ENCODE data around the gene MACROD2.
A peak's percentile ranks its signal among the peaks of the same experiment; 100 is the strongest.

Gene MACROD2

DNA sequence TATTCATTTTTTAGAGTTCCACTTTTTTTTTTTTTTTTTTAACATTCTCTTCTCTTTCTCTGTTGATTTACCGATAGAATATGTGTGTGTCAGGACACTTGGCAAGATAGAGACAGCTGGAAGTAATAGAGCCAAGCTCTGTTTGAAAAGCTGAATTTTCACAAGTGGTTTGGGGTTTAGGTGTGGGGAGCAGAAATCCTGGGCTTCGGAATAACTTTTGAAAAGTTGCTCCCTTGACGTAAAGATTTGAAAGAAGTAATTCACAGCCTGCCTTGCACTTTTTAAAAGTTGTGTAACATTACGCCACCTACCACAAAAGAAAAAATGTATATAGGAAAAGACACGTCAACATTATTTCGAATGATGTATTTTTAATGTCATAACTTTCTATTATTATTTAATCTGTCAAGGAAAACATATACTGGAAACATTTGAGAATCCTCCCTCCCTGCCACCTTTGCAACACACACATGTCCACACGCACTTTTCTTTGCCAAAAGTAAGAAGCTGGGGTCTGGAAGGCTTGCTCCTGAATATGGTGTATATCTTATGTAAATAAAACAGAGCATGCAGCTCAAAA is 1660.1 kb downstream of the MACROD2 start:
- no peak for DNase-seq

DNA sequence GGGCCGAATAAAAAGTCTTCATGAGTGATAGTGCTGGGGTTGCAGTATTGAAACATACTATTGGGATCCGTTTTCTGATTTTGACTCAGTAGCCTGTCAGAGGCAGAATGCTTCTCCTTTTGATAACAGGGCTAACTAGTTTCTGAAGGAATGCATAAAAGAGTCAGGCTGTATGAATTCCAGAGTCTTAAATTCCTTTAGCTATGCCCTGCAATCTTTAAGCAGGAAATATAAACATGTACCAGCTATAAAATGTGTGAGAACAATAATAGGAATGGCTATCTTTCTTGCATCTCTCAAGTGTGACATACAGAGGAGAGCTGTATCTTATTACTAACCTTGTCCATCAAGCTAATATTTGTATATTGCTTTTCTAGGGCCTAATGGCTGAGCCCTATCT is 1660.8 kb downstream of the MACROD2 start:
- DNase-seq, result no peak

DNA sequence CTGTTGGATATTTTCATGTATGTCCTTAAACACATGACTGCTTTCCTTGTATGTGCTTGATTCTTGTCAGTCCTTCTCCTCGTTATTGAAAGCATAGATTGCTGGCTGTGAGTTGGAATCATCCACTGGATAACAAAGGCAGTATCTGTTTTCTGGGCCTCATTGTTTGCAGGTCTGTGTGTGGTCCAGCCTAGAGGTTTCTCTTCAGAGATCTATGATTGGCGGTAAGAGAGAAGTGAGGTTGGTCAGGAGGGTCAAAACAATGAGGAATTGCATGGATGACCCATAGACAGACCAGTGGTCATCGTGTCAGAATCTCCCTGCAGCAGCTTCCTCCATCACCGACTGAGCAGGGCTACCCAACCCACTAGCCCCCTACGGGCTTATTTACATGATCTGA is 1663.0 kb downstream of the MACROD2 start:
- DNase-seq, result no peak

DNA sequence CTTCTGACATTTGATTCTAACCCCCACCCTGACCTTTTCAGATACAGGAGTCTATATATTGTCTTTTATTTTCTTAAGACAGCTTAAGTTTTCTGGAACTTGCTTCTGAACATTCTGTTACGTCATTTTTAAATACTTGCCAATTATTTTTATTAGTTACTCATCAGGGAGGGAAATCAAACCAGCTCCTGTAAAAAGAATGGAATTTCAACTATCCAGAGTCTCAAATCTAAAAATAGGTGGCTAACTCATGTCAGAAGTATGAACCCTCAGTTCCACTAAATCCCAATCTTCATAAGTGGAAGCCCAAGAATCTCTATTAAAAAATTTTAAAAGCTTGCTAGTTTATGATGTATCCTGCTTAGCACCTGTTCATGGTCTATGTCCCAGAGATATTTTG is 1677.9 kb downstream of the MACROD2 start:
- DNase-seq, result no peak

DNA sequence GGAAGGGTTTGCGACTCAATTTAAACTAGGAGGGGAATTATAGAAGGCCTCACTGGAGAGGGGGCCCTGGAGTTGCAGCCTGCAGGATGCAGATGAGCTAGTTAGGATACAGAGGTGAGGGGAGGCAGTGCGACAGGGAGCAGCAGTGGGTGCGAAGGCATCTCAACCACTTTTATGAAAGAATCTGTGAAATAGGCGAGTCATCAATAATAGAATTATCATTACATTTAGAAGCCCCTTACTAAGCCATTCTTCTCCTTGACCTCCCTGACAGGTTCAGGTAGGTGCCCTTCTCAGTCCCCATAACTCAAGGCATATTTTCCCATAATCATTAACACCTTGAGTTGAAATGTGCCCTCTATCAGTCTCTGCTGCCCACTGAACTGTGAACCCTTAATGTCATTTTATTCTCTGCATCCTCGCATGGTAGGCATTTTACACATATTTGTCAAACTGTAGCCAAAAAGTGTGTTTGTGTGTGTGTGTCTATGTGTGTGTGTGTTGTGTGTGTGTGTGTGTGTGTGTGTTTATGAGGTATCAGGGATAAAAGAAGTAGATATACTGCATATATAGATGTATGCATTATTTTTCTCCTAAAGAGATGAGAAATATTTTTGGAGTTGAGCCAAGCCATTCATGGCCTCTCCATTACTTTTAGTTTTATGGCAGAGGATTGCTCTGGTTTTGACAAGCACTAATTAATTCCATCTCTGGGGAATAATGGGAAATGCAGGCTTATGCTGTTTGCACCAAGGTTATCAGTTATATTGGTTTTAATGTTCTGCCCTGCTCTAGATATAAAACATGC is 1679.1 kb downstream of the MACROD2 start:
- DNase-seq, result no peak

DNA sequence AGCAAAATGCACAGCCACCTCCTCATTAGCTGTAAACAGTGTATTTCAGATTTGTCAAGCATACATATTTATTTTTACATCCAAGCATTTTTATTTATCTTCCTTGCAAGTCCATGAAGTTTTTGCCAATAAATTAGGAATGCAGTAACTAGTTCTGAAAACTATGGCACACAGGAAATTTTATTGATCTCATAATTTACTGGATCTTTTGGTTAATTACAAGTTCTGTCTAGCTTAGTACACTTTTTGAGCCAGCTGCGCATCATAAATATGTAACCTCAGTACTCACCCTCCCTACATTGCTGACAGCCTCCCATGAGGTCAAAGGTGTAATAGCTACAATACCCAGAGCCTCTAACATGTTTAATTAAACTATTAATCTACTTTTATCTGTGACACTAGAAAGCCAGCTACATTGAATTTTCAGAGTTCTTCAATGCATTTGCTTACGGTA is 1679.8 kb downstream of the MACROD2 start:
- DNase-seq, result no peak

DNA sequence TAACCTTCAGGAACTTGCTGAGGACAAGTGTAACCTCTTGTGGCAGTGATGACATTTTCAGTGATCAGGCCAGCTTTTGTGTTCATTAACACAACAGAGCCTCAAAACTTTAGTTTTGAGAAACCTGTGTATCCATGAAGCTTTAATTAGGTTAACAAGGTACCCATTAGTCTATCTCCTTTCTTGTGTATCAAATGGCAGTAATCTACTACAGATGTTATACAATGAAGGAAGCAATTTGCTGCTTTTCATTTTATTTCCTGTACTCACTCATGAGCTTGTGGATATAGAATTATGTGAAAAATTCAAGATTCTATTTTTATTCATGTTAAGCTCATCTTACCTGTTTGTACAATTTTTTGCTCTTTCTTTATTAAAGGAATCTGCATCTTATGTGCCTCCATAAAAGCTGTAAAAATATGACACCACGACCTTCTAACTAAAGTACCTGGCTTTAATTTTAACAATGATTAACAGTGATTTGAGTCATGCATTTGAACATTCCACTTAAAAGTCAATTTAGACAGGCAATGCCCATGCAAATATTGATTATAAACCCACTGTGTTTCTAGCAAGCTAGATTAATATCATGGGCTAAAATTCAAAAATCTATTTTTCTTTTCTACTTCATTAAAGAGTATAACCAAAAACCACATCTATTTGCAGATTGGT is 1680.6 kb downstream of the MACROD2 start:
- DNase-seq, result no peak

DNA sequence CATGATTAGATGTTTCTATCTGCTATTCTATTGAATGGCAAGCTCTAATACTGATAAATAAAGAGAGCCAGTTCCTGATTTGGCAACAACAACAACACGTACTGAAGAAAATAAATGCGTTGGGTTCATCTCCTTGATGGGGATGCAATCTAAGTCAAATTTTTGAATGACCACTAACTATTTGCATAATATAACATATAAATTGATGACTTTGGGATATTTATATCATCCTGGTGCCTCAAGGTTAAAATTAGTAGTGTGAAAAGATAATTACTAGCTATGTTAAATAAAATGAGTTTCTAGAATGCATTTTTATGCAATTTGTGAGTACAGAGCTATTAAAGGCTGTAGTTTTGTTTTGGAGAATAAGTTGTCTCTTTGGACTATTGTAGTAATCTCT is 1681.5 kb downstream of the MACROD2 start:
- no peak for DNase-seq

DNA sequence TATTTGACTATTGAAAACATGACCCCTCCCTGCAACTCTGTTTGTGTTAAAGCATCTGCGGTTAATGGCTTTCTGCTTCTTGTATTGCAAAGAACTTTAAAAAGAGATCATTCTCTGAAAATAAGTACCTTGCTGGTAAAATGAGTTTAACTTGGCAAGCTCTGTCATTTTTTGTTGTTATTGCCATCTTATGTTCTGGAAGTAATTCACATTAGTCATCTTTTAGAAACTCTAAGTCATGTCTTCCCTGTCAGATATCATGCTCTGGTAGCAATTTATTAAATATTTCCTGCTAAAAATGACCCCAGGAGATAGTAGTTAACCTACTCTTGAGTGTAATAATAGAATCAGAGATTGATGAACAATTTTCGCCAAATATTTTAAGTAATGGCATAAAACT is 1687.4 kb downstream of the MACROD2 start:
- no peak for DNase-seq

DNA sequence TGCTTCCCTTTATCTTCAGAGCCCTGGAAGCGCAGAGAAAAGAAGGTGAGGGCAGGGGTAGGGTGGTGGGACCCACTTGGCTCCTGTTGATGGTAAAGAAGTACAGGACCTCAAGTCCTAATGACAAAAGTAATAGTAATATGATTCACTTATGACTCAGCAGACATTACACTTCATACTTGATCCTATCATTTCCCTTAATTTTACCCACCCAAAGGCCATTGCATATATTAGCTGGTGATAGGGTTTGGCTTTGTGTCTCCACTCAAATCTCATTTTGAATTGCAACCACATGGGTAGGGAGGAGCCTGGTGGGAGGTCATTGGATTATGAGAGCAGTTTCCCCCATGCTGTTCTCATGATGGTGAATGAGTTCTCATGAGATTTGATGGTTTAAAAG is 1697.3 kb downstream of the MACROD2 start:
- DNase-seq, result no peak

DNA sequence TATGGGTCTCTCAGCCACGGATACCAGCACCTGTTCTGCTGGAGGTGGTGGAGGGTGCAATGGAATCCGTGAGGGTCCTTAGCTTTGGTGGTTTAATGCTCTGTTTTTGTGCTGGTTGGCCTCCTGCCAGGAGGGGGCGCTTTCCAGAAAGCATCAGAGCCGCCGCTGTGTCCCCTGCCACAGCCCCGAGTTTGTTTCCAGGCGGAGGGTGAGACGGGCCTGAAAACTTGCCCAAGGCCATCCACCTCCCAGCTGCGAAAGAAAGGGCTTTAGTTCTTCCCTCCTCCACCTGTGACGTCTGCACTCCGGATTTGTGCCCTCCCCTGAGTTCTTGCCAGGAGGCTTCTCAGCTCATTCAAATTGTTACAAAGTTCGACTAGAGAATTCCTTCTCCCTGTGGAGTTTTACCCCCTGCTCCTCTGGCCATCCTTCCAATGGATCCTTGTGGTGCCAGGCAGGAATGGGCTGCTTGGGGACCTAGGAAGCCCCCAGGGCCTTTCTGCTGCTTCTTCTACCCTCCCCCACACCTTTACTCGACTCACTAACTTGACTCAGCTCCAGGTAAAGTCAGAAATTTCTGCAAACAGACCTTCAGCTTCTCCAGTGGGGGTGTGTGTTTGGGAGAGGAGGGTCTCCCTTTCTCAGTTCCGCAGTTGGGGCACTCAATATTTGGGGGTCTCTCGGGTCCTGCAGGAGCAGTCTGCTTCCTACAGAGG is 1704.3 kb downstream of the MACROD2 start:
- no peak for DNase-seq

DNA sequence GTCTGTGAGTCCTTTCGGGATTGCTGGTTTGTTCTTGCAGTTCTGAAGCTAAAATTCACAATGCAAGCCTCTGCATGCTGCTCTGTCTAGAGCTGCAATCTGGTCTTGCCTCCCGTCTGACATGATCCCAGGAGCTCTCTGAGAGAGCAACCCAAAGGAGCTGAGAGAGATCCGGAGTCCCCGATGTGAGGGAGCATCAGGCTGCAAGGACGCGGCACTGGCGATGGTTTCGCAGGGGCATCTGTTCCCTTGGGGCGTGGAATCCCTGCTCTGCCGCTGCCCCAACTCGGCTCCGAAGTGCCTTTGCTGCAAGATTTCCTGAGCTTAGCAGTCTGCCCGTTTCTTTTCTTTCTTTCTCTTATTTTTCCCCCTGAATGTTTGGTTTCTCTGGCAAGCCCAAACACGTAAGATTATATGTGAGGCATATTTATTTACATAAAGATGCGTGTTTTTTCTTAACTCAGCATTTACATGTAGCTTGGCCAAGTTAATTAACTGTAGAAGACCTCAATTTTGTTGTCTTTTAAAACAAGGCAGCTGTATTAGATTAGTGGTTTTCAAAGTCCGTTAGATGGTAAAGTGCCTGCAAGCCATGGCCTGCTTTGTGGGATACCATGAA is 1704.9 kb downstream of the MACROD2 start:
- no peak for DNase-seq

DNA sequence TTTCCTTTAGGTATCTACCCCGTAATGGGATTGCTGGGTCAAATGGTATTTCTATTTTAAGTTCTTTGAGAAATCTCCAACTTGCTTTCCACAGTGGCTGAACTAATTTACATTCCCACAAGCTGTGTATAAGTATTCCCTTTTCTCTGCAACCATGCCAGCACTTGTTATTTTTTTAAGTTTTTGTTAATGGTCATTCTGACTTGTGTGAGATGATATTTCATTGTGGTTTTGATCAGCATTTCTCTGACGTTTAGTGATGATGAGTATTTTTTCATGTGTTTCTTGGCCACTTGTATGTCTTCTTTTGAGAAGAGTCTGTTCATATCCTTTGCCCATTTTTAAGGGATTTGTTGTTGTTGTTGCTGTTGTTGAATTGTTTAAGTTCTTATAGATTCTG is 1706.8 kb downstream of the MACROD2 start:
- no peak for DNase-seq

DNA sequence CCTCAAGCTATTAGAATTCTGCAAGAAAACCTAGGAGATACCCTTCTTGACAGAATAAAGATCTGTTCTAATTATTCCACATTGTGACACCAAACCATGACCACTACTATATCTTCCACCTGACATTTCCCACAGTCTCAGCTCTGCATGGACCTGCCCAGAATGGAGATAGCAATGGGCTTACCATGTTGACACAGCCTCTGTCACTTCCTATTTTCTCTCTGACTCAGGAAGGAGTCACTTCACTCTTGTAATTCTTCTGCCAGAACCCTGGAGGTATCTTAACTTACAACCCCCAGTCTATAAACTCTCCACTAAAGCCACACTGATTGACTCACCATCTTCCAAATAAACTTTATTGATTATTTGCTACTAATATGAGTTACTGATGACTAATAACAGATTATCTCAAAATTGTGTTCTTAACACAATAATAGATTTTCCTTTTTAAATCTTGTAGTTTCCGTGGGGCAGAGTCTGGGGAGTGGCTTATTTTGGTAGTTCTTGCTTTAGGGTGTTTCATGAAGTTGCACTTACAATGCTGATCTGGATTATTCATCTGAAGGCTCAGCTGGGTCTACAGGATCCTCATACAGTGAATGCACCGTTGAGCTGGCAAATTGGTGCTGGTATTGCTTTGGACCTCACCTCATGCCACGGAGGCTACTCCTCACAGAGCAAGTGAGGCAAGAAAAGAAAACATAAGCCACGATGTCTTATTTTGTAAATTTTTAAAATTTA is 1708.0 kb downstream of the MACROD2 start:
- DNase-seq, result no peak

DNA sequence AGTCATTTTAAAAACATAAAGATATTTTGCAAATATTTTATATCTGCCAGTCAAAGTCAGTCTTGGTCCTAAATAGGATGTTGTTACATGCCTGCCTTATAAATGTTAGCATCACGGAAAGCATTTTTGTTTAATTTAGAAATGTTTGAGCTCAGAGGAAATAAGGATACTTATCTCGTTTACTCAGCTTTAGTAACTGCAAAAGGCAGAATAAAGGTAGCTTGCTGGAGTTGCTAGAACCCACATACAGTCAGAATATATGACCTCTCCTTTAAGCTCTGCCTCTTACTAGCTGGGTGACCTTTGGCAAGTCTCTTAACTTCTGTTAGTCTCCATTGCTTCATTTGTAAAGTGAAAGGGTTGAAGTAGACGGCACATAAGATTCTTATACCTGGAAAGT is 1710.7 kb downstream of the MACROD2 start:
- no peak for DNase-seq

DNA sequence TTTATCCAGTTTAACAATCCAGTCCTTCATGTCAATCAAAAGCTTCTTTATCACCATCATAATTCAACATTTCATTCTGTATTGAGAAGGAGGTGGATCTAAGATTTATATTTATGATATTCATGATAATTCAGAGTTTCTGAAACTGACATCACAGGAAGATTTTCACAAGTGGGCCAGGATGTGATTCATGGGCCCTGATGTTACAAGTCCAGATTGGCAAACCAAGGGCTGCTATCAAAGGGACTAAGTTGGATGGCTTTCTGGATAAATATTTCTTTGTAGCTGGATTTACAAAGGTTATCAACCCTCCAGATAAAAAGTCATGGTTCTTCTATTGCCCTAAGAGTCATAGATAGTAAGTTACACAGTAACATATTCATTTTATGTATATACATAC is 1711.4 kb downstream of the MACROD2 start:
- no peak for DNase-seq

DNA sequence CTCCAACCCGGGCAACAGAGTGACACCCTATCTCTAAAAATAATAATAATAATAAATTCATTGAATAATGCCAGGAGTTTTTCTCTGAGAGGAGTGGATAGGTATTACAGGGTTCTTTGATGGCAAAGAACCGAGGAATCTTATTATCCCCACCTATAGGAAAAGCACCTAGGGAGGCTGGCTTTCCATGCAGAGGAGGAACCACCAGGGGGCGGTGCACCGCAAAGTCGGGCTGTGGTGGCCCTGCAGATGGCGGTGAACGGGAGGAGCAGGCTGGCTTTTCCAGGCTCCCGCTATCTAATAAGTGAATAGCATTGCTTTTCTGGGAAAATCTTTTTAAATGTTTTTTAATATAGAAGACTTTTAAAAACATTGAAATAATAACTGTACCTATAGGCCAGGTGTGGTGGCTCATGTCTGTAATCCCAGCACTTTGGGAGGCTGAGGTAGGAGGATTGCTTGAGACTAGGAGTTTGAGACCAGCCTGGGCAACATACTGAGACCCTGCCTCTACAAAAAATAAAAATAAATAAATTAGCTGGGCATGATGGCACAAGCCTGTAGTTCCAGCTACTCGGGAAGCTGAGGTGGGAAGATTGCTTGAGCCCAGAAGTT is 1713.8 kb downstream of the MACROD2 start:
- DNase-seq, result peak; percentile 32 to 51

DNA sequence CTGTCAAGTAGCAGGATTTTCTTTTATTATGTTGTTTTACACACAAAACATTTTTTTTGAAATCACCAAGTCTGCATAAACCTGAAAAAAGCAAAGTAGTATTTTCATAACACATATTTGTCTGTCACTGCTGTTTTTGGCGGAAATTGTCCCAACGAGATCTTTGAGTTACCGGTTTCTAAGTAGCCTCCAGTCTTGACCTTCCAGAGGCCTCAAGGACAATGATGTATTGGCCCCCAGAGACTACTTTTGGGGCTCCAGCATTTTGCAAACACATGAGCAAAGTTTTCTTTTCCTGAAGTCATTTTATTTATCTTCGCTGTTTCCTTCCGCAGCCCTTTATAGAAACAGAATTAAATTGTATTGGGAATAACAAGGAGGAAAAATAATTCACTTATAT is 1715.3 kb downstream of the MACROD2 start:
- DNase-seq, result no peak

DNA sequence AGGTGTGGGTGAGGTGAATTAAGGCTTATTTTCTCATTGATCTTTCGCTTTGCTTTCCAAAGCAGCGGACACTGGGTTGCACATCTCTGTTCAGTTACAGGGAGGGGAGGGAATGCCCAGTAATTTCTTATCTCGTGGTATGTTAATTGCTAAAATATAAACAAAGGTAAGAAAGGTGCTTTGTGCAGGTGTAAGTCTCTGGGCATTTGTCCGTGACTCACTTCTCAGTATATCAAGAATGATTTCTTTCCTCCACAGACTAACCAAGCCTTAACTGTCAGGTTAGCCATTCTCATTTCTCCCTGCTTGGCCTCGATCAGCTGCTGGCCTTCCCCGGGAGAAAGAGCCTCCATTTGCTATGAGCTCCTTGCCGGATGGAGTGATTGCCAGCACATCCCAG is 1715.9 kb downstream of the MACROD2 start:
- no peak for DNase-seq

DNA sequence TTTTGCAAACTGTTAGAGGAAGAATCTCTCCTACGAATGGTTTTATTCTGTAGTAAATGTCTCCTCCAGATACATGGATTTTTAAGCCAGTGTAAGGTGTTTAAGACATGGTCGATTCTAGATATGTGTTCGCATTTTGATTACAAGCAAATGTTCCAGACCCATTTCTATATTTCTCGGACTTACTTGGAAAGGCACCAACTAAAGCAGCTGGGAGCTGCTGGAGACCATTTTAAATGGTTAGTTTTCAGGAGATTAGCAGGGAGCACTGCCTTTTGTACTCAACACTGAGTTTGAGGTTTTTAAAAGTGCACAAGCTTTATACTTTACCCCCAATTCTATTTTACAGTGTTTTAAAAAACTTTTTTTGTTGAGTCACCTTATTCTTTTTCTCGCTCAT is 1720.9 kb downstream of the MACROD2 start:
- no peak for DNase-seq

DNA sequence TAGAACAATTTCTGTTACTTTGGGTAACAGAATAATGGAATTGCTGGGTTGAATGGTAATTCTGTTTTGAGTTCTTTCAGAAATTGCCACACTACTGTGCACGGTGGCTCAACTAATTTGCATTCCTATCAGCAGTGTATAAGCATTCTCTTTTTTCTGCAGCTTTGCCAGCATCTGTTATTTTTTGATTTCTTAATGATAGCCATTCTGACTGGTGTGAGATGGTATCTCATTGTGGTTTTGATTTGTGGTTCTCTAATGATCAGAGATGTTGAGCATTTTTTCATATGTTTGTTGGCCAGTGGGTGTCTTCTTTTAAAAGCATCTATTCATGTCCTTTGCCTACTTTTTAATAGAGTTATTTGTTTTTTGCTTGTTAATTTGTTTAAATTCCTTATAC is 1731.1 kb downstream of the MACROD2 start:
- DNase-seq, result no peak

DNA sequence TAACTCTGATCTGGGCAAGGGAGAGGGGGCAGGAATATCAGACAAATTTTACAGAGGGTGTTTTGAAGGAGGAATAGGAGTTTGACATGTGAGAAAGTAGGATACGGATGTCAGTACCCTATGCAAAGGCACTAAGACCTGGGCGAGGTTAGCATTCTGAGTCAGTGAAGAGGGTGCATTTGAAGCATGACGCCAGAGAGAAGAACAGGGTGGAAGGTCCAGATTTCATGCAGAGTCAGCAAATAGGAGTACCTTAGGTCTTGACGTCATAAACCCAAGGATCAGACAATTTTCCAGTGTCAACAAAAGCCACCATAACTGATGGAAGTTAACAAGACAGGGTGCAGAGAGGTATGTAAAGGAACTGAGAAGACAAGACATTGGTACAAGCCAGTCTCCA is 1738.7 kb downstream of the MACROD2 start:
- DNase-seq, result no peak
